GM19238 (cell line): ENCODE results near the gene SAP30L.

Experiments used
- DNase-seq: peaks from one replicate; pipeline ENCODE4 v3.0.0; 2011; ENCODE audit warnings: low spot score; ENCODE audit not compliant: insufficient read length

The SAP30L gene

GRCh38 chr5:154479944-154480750, 34.4 kb downstream of the SAP30L start:
- DNase-seq = no peak

GRCh38 chr5:154480847-154481246, 35.0 kb downstream of the SAP30L start:
- no peak for DNase-seq

- DNase-seq = no peak
Observed at GRCh38 chr5:154481584-154482381, 36.0 kb downstream of the SAP30L start.

- no peak for DNase-seq
Observed at GRCh38 chr5:154482528-154483449, 37.0 kb downstream of the SAP30L start.

GRCh38 chr5:154483654-154484392, 38.0 kb downstream of the SAP30L start:
- no peak for DNase-seq

GRCh38 chr5:154484393-154485095, 38.7 kb downstream of the SAP30L start:
- no peak for DNase-seq

GRCh38 chr5:154485096-154485491, 39.3 kb downstream of the SAP30L start:
- no peak for DNase-seq

GRCh38 chr5:154485850-154486426, 40.1 kb downstream of the SAP30L start:
- DNase-seq = no peak

GRCh38 chr5:154486427-154486866, 40.6 kb downstream of the SAP30L start:
- DNase-seq = no peak

- peak; percentile 62 for DNase-seq
Observed at GRCh38 chr5:154487541-154487940, 41.7 kb downstream of the SAP30L start.

GRCh38 chr5:154491941-154492340, 46.1 kb downstream of the SAP30L start:
- DNase-seq = no peak

- no peak for DNase-seq
Observed at GRCh38 chr5:154493274-154493673, 47.5 kb downstream of the SAP30L start.

- DNase-seq = no peak
Observed at GRCh38 chr5:154494036-154494435, 48.2 kb downstream of the SAP30L start.

- no peak for DNase-seq
Observed at GRCh38 chr5:154498591-154498990, 52.8 kb downstream of the SAP30L start.

GRCh38 chr5:154498994-154499393, 53.2 kb downstream of the SAP30L start:
- DNase-seq = no peak

GRCh38 chr5:154501566-154501965, 55.8 kb downstream of the SAP30L start:
- DNase-seq = no peak

- no peak for DNase-seq
Observed at GRCh38 chr5:154502180-154502579, 56.4 kb downstream of the SAP30L start.

GRCh38 chr5:154503698-154504039, 57.9 kb downstream of the SAP30L start:
- DNase-seq = no peak

- DNase-seq = no peak
Observed at GRCh38 chr5:154505567-154505966, 59.8 kb downstream of the SAP30L start.
